Adipocyte (in vitro differentiated cells): Measurements from ENCODE around the gene ITPK1.

ENCODE experiments used
- DNase-seq: peaks from one replicate; pipeline ENCODE4 v3.0.0-alpha.2; 2015; ENCODE audit warnings: low read depth
- H3K27me3 ChIP-seq: replicated peaks from 2 replicates; pipeline ENCODE4 v1.7.0; 2013; ENCODE audit warnings: mild to moderate bottlenecking, low read length, moderate library complexity; ENCODE audit not compliant: control insufficient read depth, insufficient read depth
- H3K36me3 ChIP-seq: 2 replicates; pipeline ENCODE4 v1.7.0; 2013; ENCODE audit warnings: low read length, mild to moderate bottlenecking, moderate library complexity; ENCODE audit not compliant: control insufficient read depth, insufficient read depth, severe bottlenecking
- H3K4me1 ChIP-seq: 2 replicates; pipeline ENCODE4 v1.7.0; 2013; ENCODE audit warnings: mild to moderate bottlenecking, low read length, moderate library complexity; ENCODE audit not compliant: control insufficient read depth, insufficient read depth
- H3K4me3 ChIP-seq: 2 replicates; pipeline ENCODE4 v1.7.0; 2013; ENCODE audit warnings: mild to moderate bottlenecking, low read length, moderate library complexity
- H3K9ac ChIP-seq: 2 replicates; pipeline ENCODE4 v1.7.0; 2013; ENCODE audit warnings: mild to moderate bottlenecking, low read length, moderate library complexity
- H3K9me3 ChIP-seq: 2 replicates; pipeline ENCODE4 v1.7.0; 2013; ENCODE audit warnings: mild to moderate bottlenecking, low read length, moderate library complexity; ENCODE audit not compliant: control insufficient read depth

ITPK1 gene

DNA sequence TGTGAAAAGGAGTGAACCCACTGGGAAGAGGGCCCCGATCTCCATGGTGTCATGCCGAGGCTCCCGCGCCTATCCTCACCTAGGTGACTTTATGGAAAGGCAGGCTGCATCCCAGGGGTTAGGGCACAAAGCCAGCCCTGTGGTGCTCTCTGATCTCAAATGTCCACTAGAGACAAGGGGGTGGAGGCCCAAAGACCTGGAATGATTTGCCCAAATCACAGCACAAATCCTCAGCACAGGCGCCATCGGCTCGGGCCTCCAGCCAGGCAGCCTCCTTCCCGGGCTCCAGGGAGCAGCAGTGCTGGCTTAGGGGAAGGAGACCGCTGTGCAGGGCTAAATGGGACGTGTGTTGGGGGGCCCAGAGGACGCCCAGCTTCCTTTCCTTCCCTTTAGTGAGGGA lies 175.2 kb downstream of the ITPK1 start:
- peaks cover 5% of the 10 kb centered on the region for H3K27me3 ChIP-seq
- peaks cover 32% of the 10 kb centered on the region for H3K36me3 ChIP-seq
- no peak overlapping the region for H3K4me3 ChIP-seq
- H3K4me1 ChIP-seq = no peaks in the 10 kb centered on the region
- no peaks in the 10 kb centered on the region for H3K9me3 ChIP-seq
- no peak overlapping the region for H3K9ac ChIP-seq
- no peak for DNase-seq

- Histone ChIP-seq H3K27me3 (peaks cover 9% of the 10 kb centered on the region), H3K4me3 (no peak overlapping the region), H3K9ac (no peak overlapping the region), H3K9me3 (no peaks in the 10 kb centered on the region), H3K36me3 (peaks cover 23% of the 10 kb centered on the region), H3K4me1 (no peaks in the 10 kb centered on the region)
- no peak for DNase-seq
Observed at GRCh38 chr14:92939699-92940098, 176.0 kb downstream of the ITPK1 start.

DNA sequence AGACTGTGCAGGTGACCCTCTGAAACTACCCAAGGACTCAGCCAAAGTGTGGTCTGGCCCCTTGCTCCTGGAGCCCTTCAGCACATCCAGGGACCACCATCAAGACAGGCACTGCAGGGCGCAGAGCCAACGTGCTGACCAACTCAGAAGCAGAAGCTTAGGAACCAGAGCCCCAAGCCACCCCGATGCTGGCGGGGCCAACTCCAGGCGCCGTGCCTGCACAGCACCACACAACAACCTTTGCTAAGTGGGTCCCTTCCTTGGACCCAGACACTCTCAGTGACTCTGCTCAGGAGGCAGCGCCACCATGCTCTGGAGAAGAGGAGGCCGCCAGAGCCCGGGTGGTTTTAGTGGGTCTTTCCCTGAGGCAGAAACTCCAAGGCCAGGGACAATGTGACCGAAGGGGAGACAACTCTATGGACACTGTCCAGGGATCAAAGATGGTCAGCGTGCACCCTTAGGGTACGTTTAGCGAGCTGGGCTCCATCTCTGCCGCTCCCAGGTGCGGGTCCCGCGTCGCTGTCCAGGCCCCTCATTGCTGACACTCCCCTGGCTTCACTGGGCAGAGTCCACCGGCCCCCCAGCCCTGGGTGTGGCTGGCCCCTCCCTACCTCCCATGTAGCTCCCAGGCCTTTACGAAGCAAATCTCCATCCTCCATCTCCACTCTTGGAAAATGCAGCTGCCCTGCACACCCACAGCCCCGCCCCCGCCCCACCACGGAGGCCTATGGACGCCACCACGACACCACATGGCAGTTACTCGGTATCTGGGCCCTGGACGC lies 176.6 kb downstream of the ITPK1 start:
- no peak overlapping the region for H3K9ac ChIP-seq
- DNase-seq = no peak
- H3K36me3 ChIP-seq = peaks cover 21% of the 10 kb centered on the region
- no peaks in the 10 kb centered on the region for H3K4me1 ChIP-seq
- no peaks in the 10 kb centered on the region for H3K9me3 ChIP-seq
- peaks cover 15% of the 10 kb centered on the region for H3K27me3 ChIP-seq
- H3K4me3 ChIP-seq = no peak overlapping the region

- no peak overlapping the region for H3K4me3 ChIP-seq
- peaks cover 16% of the 10 kb centered on the region for H3K36me3 ChIP-seq
- H3K9me3 ChIP-seq = no peaks in the 10 kb centered on the region
- peaks cover 21% of the 10 kb centered on the region for H3K27me3 ChIP-seq
- H3K9ac ChIP-seq = no peak overlapping the region
- H3K4me1 ChIP-seq = no peaks in the 10 kb centered on the region
- no peak for DNase-seq
Observed at GRCh38 chr14:92938235-92938875, 177.4 kb downstream of the ITPK1 start.

DNA sequence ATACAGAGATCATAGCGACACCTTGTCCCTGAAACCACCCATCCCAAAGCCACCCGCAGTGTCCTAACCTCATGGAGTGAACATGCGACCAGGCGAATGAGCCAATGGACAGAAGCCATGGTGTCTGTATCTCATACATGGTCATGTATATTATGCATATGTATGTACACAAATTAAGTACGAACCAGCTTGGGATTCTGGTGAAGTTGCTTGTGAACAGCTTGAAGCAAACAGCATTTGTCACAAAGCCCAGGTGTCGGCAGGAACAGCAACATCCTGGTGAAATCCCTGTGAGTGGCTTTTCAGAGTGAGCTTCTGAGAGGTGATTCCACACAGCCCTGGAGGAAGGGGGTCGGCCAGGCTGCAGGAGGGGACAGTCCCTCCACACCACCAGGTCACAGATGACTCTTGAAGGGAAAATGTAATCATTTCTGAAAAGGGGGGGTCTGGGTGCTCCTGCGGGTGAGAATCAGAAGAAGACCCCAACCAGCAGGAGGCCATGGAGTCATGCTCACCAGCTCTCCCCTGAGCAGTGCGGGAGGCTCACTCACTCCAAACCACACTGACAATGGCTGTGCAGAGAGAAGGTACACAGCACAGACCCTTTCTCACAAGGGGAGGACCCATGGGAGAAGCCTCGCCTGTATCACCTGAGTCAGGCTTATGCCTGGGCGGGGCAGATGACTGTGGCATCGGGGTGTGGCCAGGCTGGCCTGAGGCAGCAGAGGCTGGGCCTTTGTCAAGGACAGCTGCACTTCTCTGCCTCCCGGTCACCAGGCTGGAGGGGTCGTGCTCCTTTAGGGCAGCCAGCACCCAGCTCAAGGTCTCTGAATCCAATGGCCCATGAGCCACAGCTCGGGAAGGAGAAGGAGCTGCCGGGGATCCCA lies 178.4 kb downstream of the ITPK1 start:
- no peak for DNase-seq
- peaks cover 6% of the 10 kb centered on the region for H3K36me3 ChIP-seq
- no peak overlapping the region for H3K4me3 ChIP-seq
- peaks cover 25% of the 10 kb centered on the region for H3K27me3 ChIP-seq
- H3K9ac ChIP-seq = no peak overlapping the region
- no peaks in the 10 kb centered on the region for H3K4me1 ChIP-seq
- H3K9me3 ChIP-seq = no peaks in the 10 kb centered on the region

DNA sequence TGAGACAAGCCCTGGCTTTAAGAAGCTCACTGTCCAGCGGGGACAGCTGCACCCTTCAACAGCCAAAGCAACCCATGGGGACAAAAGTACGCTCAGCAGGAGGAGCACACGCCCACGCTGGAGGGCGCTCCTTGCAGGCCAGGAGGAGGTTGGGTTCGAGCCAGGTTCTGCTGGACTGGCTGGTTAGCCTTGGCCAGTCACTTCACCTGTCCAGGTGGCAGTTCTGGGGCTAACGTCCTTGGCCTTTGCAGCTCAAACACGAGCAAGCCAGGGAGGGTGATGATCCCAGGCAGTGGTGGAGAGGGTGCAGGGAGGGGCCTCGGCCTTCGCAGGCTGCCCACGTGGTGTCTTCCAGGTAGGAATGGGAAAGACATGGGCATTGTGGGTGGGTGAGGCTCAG lies 179.6 kb downstream of the ITPK1 start:
- H3K4me1 ChIP-seq = peaks cover 5% of the 10 kb centered on the region
- no peak for DNase-seq
- no peak overlapping the region for H3K9ac ChIP-seq
- no peak overlapping the region for H3K4me3 ChIP-seq
- no peaks in the 10 kb centered on the region for H3K9me3 ChIP-seq
- peaks cover 25% of the 10 kb centered on the region for H3K27me3 ChIP-seq
- no peaks in the 10 kb centered on the region for H3K36me3 ChIP-seq

- peaks cover 10% of the 10 kb centered on the region for H3K4me1 ChIP-seq
- H3K4me3 ChIP-seq = no peak overlapping the region
- H3K9me3 ChIP-seq = no peaks in the 10 kb centered on the region
- no peaks in the 10 kb centered on the region for H3K36me3 ChIP-seq
- H3K9ac ChIP-seq = no peak overlapping the region
- no peak for DNase-seq
- H3K27me3 ChIP-seq = peaks cover 27% of the 10 kb centered on the region
Observed at GRCh38 chr14:92935446-92935845, 180.3 kb downstream of the ITPK1 start.

DNA sequence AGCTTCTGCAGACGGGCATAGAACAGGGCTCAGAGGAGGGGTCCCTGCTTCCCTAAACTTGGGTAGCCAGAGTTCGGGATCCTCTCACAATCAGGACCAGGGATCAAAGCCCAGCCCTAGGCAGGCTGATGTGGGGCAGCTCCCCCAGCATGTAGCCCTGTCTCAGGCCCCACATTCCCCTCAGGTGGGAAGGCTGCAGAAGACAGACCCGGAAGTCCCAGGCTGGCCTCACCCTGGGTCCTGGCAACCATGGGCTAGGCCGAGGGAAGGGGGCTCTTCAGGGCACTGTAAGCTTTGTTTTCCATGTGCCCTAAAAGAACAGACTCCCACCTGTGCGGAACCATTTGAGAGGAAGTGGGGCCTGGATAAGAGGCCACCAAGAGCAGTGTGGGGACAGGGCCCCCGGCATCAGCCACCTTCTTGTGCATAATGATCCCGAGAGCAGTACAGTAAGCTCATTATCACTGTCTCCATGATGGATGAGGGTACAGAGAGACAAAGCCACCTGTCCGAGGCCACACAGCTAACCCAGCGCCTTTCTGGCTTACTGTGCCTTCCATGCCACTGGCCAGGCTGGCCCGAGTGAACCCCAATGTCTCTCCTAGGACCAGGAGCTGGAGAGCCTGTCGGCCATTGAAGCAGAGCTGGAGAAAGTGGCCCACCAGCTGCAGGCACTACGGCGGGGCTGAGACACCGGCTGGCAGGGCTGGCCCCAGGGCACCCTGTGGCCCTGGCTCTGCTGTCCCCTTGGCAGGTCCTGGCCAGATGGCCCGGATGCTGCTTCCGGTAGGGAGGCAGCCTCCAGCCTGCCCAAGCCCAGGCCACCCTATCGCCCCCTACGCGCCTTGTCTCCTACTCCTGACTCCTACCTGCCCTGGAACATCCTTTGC lies 181.3 kb downstream of the ITPK1 start:
- H3K27me3 ChIP-seq = peaks cover 38% of the 10 kb centered on the region
- H3K9me3 ChIP-seq = no peaks in the 10 kb centered on the region
- DNase-seq = no peak
- H3K9ac ChIP-seq = no peak overlapping the region
- H3K4me1 ChIP-seq = peaks cover 10% of the 10 kb centered on the region
- H3K36me3 ChIP-seq = no peaks in the 10 kb centered on the region
- no peak overlapping the region for H3K4me3 ChIP-seq

DNA sequence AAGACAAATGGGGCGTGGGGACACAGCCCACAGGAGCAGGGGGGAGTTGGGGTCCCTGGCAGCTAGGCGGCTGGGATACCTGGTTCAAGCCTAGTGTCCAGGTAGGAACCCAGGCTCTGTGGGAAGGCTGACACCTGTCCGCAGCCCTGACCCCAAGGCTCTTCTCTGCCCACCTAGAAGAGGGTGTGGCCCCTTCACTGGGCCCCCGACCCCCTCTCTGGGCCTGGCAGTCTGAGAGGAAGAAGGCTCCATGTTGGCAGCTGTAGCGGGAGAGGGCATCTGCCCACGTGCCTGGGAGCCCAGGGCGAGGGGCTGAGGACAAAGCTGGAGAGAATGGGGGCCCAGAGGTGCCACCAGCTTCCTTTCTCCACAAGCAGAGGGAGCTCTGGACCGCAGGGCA lies 182.2 kb downstream of the ITPK1 start:
- no peaks in the 10 kb centered on the region for H3K9me3 ChIP-seq
- peaks cover 43% of the 10 kb centered on the region for H3K27me3 ChIP-seq
- no peak for DNase-seq

DNA sequence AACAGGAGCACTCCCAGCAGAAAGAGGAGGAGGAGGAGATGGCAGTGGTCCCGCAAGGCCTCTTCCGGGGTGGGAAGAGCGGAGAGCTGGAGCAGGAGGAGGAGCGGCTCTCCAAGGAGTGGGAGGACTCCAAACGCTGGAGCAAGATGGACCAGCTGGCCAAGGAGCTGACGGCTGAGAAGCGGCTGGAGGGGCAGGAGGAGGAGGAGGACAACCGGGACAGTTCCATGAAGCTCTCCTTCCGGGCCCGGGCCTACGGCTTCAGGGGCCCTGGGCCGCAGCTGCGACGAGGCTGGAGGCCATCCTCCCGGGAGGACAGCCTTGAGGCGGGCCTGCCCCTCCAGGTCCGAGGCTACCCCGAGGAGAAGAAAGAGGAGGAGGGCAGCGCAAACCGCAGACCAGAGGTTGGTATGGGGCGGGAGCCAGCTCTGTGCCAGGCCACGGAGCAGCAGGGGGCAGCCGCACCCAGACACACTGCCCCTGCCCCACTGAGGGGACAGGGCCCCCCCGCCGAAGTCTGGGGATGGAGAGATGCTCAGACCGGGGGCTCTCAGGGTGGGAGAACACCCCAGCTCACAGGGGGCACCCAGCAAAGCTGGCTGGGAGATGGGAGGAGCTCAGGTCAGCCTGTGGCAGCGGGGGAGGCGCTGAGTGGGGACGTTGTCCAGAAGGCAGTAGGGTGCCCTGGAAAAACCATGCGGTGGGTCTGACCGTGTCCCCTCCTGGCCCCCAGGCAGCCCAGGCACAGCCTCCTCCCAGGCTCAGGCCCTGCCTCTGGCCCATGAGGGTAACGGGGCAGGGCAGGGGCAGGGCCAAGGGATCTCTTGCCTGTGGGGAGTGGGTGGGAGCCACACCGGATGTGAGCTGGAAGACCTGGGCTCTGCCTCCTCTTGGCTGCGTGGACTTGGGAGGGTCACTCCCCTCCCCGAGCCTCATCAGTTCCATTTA lies 183.0 kb downstream of the ITPK1 start:
- peaks cover 10% of the 10 kb centered on the region for H3K4me1 ChIP-seq
- H3K27me3 ChIP-seq = peaks cover 45% of the 10 kb centered on the region
- H3K9me3 ChIP-seq = no peaks in the 10 kb centered on the region
- H3K9ac ChIP-seq = no peak overlapping the region
- no peaks in the 10 kb centered on the region for H3K36me3 ChIP-seq
- no peak overlapping the region for H3K4me3 ChIP-seq
- no peak for DNase-seq

More for the DNA sequence above, 182.2 kb downstream of the ITPK1 start:
- H3K36me3 ChIP-seq = no peaks in the 10 kb centered on the region
- H3K4me3 ChIP-seq = no peak overlapping the region
- H3K4me1 ChIP-seq = peaks cover 10% of the 10 kb centered on the region
- no peak overlapping the region for H3K9ac ChIP-seq
